HG02623 (cell line): ENCODE results near the gene ANKRD33.

Experiments
- ATAC-seq: cut with Tn5 transposase; IDR thresholded peaks from one replicate; pipeline ENCODE4 v1.9.1; 2021; ENCODE audit warnings: moderate library complexity; ENCODE audit not compliant: unreplicated experiment

Gene ANKRD33

GRCh38 chr12:51855586-51856428 is 32.1 kb upstream of the ANKRD33 start:
- ATAC-seq: no peak

- ATAC-seq: no peak
Observed at GRCh38 chr12:51860986-51861385, 26.9 kb upstream of the ANKRD33 start.

GRCh38 chr12:51862947-51863346 is 25.0 kb upstream of the ANKRD33 start:
- no peak for ATAC-seq

GRCh38 chr12:51863363-51863932 is 24.5 kb upstream of the ANKRD33 start:
- no peak for ATAC-seq

- ATAC-seq: no peak
Observed at GRCh38 chr12:51863933-51864832, 23.7 kb upstream of the ANKRD33 start.

GRCh38 chr12:51864833-51865670 is 22.9 kb upstream of the ANKRD33 start:
- ATAC-seq: no peak

- ATAC-seq: no peak
Observed at GRCh38 chr12:51865757-51866270, 22.1 kb upstream of the ANKRD33 start.

GRCh38 chr12:51866324-51866723 is 21.6 kb upstream of the ANKRD33 start:
- ATAC-seq: no peak

- ATAC-seq: no peak
Observed at GRCh38 chr12:51866762-51867161, 21.1 kb upstream of the ANKRD33 start.

- no peak for ATAC-seq
Observed at GRCh38 chr12:51867371-51867770, 20.5 kb upstream of the ANKRD33 start.

GRCh38 chr12:51867796-51868428 is 20.0 kb upstream of the ANKRD33 start:
- no peak for ATAC-seq

- no peak for ATAC-seq
Observed at GRCh38 chr12:51868821-51869495, 18.9 kb upstream of the ANKRD33 start.

- no peak for ATAC-seq
Observed at GRCh38 chr12:51869496-51869865, 18.4 kb upstream of the ANKRD33 start.

- ATAC-seq: no peak
Observed at GRCh38 chr12:51869931-51870330, 18.0 kb upstream of the ANKRD33 start.

- no peak for ATAC-seq
Observed at GRCh38 chr12:51870504-51870903, 17.4 kb upstream of the ANKRD33 start.

GRCh38 chr12:51871126-51871525 is 16.8 kb upstream of the ANKRD33 start:
- no peak for ATAC-seq

- no peak for ATAC-seq
Observed at GRCh38 chr12:51871918-51872688, 15.8 kb upstream of the ANKRD33 start.

- ATAC-seq: no peak
Observed at GRCh38 chr12:51872689-51872981, 15.3 kb upstream of the ANKRD33 start.
